ENCODE data around the gene KIF11.

The KIF11 gene

GRCh38 chr10:92691591-92692079 lies 98.7 kb downstream of the KIF11 start:
- no peak for TF ChIP-seq CTCF (conservative IDR thresholded peaks at IDR 0.05; ENCODE audit: low read length)
- DNase-seq (ENCODE audit: low read depth): no peak
- H3K4me3 ChIP-seq (ENCODE audit: low read length): no peak overlapping the region

- DNase-seq (ENCODE audit: low read depth): no peak
- TF ChIP-seq CTCF (conservative IDR thresholded peaks at IDR 0.05; ENCODE audit: low read length): no peak
- H3K4me3 ChIP-seq (ENCODE audit: low read length): no peak overlapping the region
Measured at GRCh38 chr10:92692080-92692671, 99.2 kb downstream of the KIF11 start.

- no peak overlapping the region for H3K4me3 ChIP-seq (ENCODE audit: low read length)
- DNase-seq (ENCODE audit: low read depth): no peak
Measured at GRCh38 chr10:92692697-92693533, 100.0 kb downstream of the KIF11 start.

GRCh38 chr10:92693534-92693893 lies 100.6 kb downstream of the KIF11 start:
- no peak for TF ChIP-seq CTCF (conservative IDR thresholded peaks at IDR 0.05; ENCODE audit: low read length)
- no peak overlapping the region for H3K4me3 ChIP-seq (ENCODE audit: low read length)
- DNase-seq (ENCODE audit: low read depth): no peak

More at GRCh38 chr10:92692697-92693533, 100.0 kb downstream of the KIF11 start:
- no peak for TF ChIP-seq CTCF (conservative IDR thresholded peaks at IDR 0.05; ENCODE audit: low read length)

GRCh38 chr10:92695679-92696605 lies 103.0 kb downstream of the KIF11 start:
- peak overlapping the region; percentile 46 for H3K4me3 ChIP-seq (ENCODE audit: low read length)
- TF ChIP-seq CTCF (conservative IDR thresholded peaks at IDR 0.05; ENCODE audit: low read length): no peak
- peak; percentile 24 for DNase-seq (ENCODE audit: low read depth)

GRCh38 chr10:92696606-92697383 lies 103.9 kb downstream of the KIF11 start:
- TF ChIP-seq CTCF (conservative IDR thresholded peaks at IDR 0.05; ENCODE audit: low read length): no peak
- H3K4me3 ChIP-seq (ENCODE audit: low read length): no peak overlapping the region
- DNase-seq (ENCODE audit: low read depth): no peak
